ENCODE results near the gene ACAP2. TPM values are rescaled to one million over a fixed set of nuclear protein-coding genes. Genes with fewer than 3 reads are reported as not detected.

The ACAP2 gene
- total RNA-seq, 6 experiments from 2014 or later, result 37.7 to 47.1 (median 45.2) TPM

GRCh38 chr3:195254454-195255175 lies 188.2 kb downstream of the ACAP2 start:
- no peak overlapping the region for H3K4me3 Mint-ChIP-seq
- no peaks in the 10 kb centered on the region; the same call in 1 of the 2 replicates for H3K27me3 Mint-ChIP-seq (ENCODE audit: insufficient read depth)
- no peak for TF ChIP-seq CTCF (IDR thresholded peaks at IDR 0.05)
- no peak overlapping the region for H3K27ac Mint-ChIP-seq
- H3K4me1 Mint-ChIP-seq (ENCODE audit: low read depth), result peaks cover 38% of the 10 kb centered on the region
- DNase-seq, result no peak
- no peaks in the 10 kb centered on the region for H3K36me3 Mint-ChIP-seq (ENCODE audit: low read depth)
- H3K9me3 Mint-ChIP-seq, result no peaks in the 10 kb centered on the region

- no peak overlapping the region for H3K4me3 Mint-ChIP-seq
- no peak overlapping the region for H3K27ac Mint-ChIP-seq
- peak; percentile 20; the same call in 1 of the 2 replicates for TF ChIP-seq CTCF (IDR thresholded peaks at IDR 0.05)
- H3K4me1 Mint-ChIP-seq (ENCODE audit: low read depth), result peaks cover 36% of the 10 kb centered on the region
- H3K27me3 Mint-ChIP-seq (ENCODE audit: insufficient read depth), result no peaks in the 10 kb centered on the region; the same call in 1 of the 2 replicates
- no peak for DNase-seq
- no peaks in the 10 kb centered on the region for H3K9me3 Mint-ChIP-seq
- H3K36me3 Mint-ChIP-seq (ENCODE audit: low read depth), result no peaks in the 10 kb centered on the region
Measured at GRCh38 chr3:195253923-195254432, 188.8 kb downstream of the ACAP2 start.

- Mint-ChIP-seq H3K27me3 (ENCODE audit: insufficient read depth) (no peaks in the 10 kb centered on the region; the same call in 1 of the 2 replicates), H3K27ac (no peak overlapping the region), H3K4me1 (ENCODE audit: low read depth) (peaks cover 25% of the 10 kb centered on the region), H3K9me3 (no peaks in the 10 kb centered on the region), H3K4me3 (no peak overlapping the region), H3K36me3 (ENCODE audit: low read depth) (no peaks in the 10 kb centered on the region; the same call in none of the 2 replicates)
- no peak for DNase-seq
- no peak for TF ChIP-seq CTCF (IDR thresholded peaks at IDR 0.05)
Measured at GRCh38 chr3:195251336-195252065, 191.3 kb downstream of the ACAP2 start.

GRCh38 chr3:195250473-195251251 lies 192.2 kb downstream of the ACAP2 start:
- Mint-ChIP-seq H3K4me3 (no peak overlapping the region), H3K27me3 (ENCODE audit: insufficient read depth) (no peaks in the 10 kb centered on the region; the same call in 1 of the 2 replicates), H3K9me3 (no peaks in the 10 kb centered on the region), H3K36me3 (ENCODE audit: low read depth) (peaks cover 8% of the 10 kb centered on the region), H3K4me1 (ENCODE audit: low read depth) (peaks cover 25% of the 10 kb centered on the region), H3K27ac (no peak overlapping the region)
- peak; percentile 34 for DNase-seq
- peak; percentile 45; the same call in 1 of the 2 replicates for TF ChIP-seq CTCF (IDR thresholded peaks at IDR 0.05)

- no peak for DNase-seq
- peaks cover 11% of the 10 kb centered on the region for H3K36me3 Mint-ChIP-seq (ENCODE audit: low read depth)
- H3K4me1 Mint-ChIP-seq (ENCODE audit: low read depth), result peaks cover 25% of the 10 kb centered on the region
- H3K9me3 Mint-ChIP-seq, result no peaks in the 10 kb centered on the region
- H3K27ac Mint-ChIP-seq, result no peak overlapping the region
- no peak for TF ChIP-seq CTCF (IDR thresholded peaks at IDR 0.05)
- no peaks in the 10 kb centered on the region; the same call in 1 of the 2 replicates for H3K27me3 Mint-ChIP-seq (ENCODE audit: insufficient read depth)
- H3K4me3 Mint-ChIP-seq, result no peak overlapping the region
Measured at GRCh38 chr3:195249858-195250464, 192.9 kb downstream of the ACAP2 start.

All from HFFc6 (cell line).